Stimulated activated CD4-positive, alpha-beta T cell treated with anti-CD3 and anti-CD28 coated beads, Interleukin-15, amount 100 ng/mL, for 48 hours (primary cell): ENCODE results near the gene KCNH3.

Source experiments
- DNase-seq, 2 donors: peaks; one replicate each; pipeline ENCODE4 v3.0.0-alpha.2; 2020; ENCODE audit warnings: low read depth in 2 of 2

Gene KCNH3

DNA sequence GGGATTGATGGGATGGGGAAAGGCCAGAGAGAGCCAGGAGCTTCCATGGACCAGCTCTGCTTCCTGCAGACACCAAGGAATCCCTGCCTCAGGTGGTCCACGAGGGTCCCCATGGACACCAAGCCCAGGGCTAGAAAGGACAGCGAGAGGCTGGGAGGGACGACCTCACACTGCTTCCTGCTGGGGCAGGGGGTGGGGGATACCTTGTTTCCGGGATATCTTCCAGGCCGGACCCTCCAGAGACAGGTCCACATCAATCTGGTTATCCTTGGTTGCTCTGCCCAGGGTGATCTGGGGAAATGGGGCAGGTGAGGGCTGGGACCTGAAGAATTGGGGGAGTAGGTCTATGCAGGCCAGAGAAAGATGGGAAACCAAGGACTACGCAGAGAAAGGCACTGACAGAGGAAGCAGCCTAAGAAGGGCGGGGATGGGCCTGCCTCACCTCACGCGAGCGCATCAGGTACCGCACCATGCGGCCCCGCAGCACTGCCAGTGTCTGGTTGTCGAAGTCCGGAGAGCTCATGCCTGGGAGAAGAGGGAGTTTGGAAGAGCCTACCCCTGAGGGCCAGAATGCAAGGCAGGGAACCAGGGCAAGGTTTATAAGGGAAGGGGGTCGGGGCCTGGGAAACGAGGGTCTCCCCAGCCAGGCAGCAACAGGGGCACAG lies 20.3 kb downstream of the KCNH3 start:
- no peak for DNase-seq

GRCh38 chr12:49560695-49561094 lies 21.9 kb downstream of the KCNH3 start:
- DNase-seq = no peak

DNA sequence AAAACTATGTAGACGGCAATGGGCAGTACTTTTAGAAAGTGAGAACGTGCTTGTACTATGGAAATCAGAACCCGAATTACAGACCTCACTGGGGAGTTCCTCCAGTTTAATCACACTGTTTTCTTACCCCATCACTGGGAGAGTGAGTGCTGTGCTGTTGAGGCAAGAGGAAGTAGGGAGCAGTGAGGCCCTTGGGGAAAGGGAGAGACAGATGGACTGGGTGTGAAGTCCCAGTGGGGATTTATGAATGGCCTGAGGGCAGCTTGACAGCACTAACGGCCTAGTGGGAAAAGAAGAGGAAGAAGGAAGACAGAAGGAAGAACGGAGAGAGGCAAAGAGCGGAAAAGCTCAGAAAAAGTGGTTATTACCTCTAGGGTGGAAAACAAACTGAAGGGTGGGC lies 23.4 kb downstream of the KCNH3 start:
- no peak for DNase-seq

- DNase-seq = no peak
Observed at GRCh38 chr12:49562831-49563230, 24.0 kb downstream of the KCNH3 start.

DNA sequence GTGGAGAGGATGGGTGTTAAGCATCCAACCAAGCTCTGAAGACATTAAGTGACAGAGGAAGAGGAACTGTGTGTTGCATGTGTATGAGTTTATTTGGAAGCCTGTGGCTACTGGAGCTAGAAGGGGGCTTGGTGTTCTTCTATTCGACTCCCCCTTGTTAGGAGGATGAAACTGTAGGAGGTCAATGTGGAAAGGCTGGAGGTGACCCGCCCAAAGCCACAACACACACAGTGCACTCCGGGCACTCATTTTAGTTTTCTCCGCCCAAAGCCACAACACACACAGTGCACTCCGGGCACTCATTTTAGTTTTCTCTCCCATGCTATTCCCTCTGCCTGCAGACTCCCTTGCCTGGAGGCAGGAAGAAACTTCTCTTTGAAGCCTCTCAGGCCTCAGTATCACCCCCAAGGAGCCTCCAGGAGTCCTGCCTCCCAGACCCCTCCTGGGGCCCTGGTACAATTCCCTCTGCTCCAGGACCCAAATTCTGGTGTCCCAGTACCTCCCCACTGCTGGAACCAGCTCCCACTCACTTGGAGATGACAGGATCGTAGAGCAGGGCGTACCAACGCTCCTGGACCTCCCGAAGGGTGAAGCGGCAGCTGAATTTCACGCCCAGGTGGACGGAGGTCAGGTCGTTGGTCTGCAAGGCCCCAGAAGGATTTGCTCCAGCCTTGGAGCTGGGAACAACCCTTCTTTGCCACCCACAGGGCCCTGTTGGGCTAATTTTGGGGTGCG lies 25.3 kb downstream of the KCNH3 start:
- no peak for DNase-seq

DNA sequence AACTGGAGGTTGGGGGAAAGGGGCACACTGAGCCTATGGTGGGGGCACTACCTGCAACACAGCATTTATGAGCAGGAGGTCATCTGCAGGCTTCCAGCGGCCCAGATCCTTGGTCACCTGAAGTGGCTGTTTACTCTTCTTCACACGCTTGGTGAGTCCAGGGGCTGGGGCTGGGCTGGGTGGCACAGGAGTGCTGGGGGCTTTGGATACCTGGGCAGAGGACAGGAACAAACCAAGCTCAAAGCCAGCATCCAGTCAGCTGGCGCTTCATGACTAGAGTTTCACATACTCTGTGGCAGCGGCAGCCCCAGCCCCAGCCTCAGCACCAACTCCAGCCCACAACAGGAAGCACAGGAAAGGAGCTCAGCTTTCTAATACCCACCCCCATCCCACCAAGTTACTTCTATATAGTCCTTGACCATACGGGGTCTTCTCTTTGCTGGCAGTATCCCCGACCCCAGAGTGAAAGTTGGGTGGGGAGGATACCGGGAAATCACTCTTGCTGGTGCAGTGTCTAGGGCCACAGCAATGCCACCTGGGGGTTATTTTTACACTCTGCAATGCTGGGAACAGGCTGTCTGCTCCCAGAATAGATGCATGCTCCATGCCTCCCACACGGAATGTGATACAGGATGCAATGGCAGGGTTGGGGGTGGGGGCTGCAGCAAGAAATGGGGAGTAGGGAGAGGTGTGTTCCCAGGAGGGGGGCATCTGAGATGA lies 26.0 kb downstream of the KCNH3 start:
- DNase-seq = no peak

- no peak for DNase-seq
Observed at GRCh38 chr12:49565406-49566265, 26.8 kb downstream of the KCNH3 start.

DNA sequence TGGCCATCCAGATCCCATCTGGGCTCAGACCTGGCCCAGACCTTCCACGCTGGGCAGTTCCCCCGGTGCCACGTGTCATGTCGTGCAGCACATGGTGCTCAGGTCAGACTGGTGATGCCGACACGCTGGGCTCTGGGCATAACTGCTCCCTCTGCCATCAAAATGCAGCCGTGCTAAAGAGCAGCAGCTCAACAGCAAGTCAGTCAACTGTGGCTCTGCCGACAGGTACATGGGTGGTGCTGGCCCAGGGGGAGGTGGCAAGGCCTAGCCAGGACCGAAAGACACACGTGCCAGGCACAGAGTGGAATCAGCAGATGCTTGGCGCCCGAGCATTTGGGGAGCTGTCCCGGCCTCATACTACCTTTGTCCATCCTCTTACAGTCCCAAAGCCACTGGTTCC lies 27.5 kb downstream of the KCNH3 start:
- no peak for DNase-seq

GRCh38 chr12:49567302-49567610 lies 28.4 kb downstream of the KCNH3 start:
- no peak for DNase-seq

DNA sequence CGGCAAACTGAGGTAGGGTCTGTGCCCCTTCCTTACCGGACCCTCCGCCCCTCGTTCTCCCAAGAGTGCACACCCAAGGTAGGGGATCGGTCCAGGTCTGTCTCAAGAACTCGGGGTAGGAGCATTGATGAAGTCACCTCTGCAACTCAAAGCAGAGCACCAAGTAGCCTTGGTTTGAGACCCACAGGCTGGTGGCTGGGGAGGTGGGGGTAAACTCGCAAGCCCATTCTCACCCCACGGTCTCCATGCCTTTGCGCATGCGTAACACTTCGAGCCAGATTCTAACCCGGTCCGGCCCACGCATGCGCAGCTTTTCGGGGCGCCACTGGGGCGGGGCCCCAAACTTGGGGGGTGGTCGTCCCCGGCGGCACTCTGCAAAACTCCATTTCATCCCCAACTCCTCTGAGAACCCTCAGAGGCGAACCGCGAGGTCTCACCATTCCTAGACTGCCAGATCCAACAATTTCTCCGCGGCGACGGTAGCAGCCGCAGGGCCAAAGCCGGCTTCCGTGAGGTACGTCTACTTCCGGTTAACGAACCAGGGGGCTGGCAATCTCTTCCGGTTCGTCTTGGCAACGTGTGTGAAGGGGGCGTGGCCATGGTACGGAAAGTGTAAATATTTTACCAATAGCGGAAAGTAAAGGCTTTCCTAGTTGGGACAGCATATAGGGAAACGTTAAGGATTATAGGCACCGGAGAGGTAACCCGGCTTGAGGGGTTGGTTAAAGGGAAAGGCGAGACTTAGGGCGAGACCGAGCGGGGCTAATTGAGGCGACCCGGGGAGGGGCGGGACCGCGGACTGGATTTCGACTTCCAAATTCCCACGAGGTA lies 29.0 kb downstream of the KCNH3 start, which contains the start of gene MCRS1:
Gene MCRS1, minus strand, starts transcription at position 532 of the 831 bp plus-strand sequence. CDS start 1,411 bp downstream, outside the sequence.
- peak; percentile 80 to 81 for DNase-seq

- no peak for DNase-seq
Observed at GRCh38 chr12:49568442-49569162, 29.8 kb downstream of the KCNH3 start.

DNA sequence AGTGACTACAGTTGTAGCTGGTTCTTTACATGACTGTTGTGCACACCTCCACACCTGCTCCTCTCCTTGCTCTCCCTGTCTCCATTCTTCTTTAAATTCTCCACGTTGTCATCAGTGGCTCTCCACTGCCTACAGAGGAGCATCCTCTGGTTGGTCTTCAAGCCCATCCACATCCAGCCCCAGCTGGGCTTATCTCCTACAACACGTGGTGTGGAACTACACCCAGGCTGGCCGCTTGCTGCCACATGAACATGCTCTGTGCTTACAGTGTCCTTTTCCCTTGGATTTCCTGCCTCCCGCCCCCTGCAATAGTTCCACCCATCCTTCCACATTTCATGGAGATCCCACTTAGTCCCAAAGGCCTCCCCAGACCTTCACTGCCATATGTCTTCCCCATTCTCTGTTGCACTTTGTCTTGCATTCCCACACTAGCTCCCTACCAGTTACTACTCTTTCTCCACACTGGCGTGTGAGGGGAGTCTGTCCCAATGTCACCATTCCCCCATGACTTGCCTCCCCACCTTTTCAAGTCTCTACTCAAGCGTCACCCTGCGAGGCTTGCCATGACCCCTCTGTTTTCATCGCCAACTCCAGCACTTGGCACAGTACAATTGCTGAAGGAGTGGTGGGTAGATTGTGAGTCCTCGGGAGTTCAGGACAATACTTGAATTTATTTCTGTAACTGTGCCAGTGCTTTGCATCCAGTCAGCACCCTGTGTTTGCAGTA lies 38.9 kb downstream of the KCNH3 start:
- DNase-seq = no peak

DNA sequence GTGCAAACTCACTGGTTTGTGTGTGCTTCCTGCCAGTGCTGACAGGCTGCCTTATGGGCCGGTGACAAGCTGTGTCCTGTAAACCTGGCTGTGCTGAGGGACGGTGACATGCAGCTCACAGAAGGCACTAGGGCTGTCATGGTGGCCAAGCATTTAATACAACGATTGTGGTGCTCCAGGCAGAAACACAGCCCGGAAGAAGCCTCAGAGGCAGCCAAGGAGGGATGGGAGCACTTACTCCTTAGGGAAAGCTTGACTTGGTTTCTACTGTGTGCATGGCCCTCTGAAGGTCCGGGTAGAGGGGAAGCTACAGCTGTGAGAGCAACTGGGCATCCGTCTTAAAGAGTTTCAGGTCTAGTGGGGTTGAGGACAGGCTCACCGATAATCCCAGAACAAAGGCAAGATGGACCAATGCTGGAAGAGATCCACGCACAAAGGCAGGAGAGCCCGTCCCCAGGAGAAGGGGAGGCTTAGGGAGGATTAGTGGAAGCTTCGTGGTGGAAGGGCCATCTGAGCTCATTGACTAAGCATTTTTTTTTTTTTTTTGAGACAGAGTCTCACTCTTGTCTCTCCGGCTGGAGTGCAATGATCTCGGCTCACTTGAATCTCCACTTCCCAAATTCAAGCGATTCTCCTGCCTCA lies 39.8 kb downstream of the KCNH3 start:
- DNase-seq = no peak

- DNase-seq = peak; percentile 32 to 38
Observed at GRCh38 chr12:49580572-49581535, 42.0 kb downstream of the KCNH3 start.

- DNase-seq = no peak
Observed at GRCh38 chr12:49582201-49582600, 43.4 kb downstream of the KCNH3 start.

- DNase-seq = no peak
Observed at GRCh38 chr12:49582850-49583249, 44.0 kb downstream of the KCNH3 start.

DNA sequence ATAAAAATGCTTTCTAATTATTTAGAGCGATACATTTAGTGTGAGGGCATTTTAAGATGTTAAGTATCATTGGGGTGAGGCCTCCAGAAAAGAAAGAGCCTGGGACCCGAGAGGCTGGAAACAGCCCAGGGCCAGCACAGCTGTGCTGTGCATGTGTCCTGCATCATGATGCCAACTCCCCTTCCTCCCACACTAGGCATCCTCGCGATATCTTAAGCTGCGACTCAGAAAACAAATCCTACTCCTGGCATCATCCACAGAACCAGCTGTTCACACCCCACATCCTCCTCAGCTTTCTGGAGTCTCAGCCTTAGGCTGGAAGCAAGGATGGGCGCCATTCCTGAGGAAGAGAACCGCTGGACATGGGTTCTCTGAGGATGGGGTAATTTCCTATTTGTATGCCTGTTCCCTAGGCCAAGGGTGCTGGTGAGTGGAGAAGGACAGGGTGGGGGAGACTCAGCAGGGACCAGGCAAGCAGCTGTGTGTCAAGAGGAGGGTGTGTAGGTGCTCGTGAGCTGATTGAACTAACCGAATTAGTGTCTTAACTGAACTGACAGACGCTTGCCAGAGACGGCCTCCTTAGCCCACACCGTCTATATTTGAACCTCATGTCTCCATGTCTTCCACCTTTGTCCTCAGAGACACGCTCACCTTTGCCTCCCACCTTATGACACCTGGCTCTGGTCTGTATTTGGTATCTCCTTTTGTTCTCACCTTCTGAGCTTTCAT lies 44.7 kb downstream of the KCNH3 start:
- DNase-seq = no peak
